Loucy (cell line): ENCODE data around the gene SNRNP48.

Experiments used
- H2AFZ ChIP-seq: fragments of 200-600 bp; sonication (generic); 2 replicates; pipeline ENCODE4 v1.6.0; 2016; ENCODE audit warnings: antibody characterized with exemption, mild to moderate bottlenecking, low read length, moderate library complexity
- H3F3A ChIP-seq: fragments of 200-600 bp; 2 replicates; pipeline ENCODE4 v1.6.0; 2016; ENCODE audit warnings: antibody characterized with exemption, low read depth, mild to moderate bottlenecking
- H3K27me3 ChIP-seq: fragments of 200-600 bp; sonication (generic); 2 replicates; pipeline ENCODE4 v1.6.1; 2014; ENCODE audit warnings: low read length, mild to moderate bottlenecking; ENCODE audit not compliant: insufficient read depth, poor library complexity, severe bottlenecking
- H3K36me3 ChIP-seq: fragments of 200-600 bp; sonication (generic); 2 replicates; pipeline ENCODE4 v1.6.1; 2016; ENCODE audit warnings: low read length; ENCODE audit not compliant: insufficient read depth
- H3K4me1 ChIP-seq: fragments of 200-600 bp; sonication (generic); 2 replicates; pipeline ENCODE4 v1.5.1; 2014; ENCODE audit warnings: low read length, mild to moderate bottlenecking; ENCODE audit not compliant: insufficient read depth, poor library complexity, severe bottlenecking
- H3K4me2 ChIP-seq: fragments of 200-600 bp; sonication (generic); 2 replicates; pipeline ENCODE4 v1.6.0; 2014; ENCODE audit warnings: antibody characterized with exemption, low read length, low read depth, mild to moderate bottlenecking; ENCODE audit not compliant: poor library complexity, severe bottlenecking
- H3K4me3 ChIP-seq: fragments of 200-600 bp; sonication (generic); 2 replicates; pipeline ENCODE4 v1.5.1; 2014; ENCODE audit warnings: low read length, mild to moderate bottlenecking, mixed read lengths; ENCODE audit not compliant: poor library complexity, severe bottlenecking
- H3K79me2 ChIP-seq: fragments of 200-600 bp; sonication (generic); 2 replicates; pipeline ENCODE4 v1.6.1; 2014; ENCODE audit warnings: low read length; ENCODE audit not compliant: insufficient read depth
- H3K9ac ChIP-seq: fragments of 200-600 bp; sonication (generic); 2 replicates; pipeline ENCODE4 v1.6.0; 2014; ENCODE audit warnings: mild to moderate bottlenecking, low read depth, low read length, moderate library complexity; ENCODE audit not compliant: poor library complexity, severe bottlenecking
- H3K9me2 ChIP-seq: fragments of 200-600 bp; sonication (generic); replicated peaks from 2 replicates; pipeline ENCODE4 v1.6.1; 2016; ENCODE audit warnings: low read depth, low read length, mixed read lengths
- H3K9me3 ChIP-seq: fragments of 200-600 bp; sonication (generic); 2 replicates; pipeline ENCODE4 v1.6.1; 2014; ENCODE audit warnings: mild to moderate bottlenecking, antibody characterized with exemption, low read length, low read depth; ENCODE audit not compliant: insufficient read depth
- H4K20me1 ChIP-seq: fragments of 200-600 bp; sonication (generic); 2 replicates; pipeline ENCODE4 v1.6.0; 2014; ENCODE audit warnings: antibody characterized with exemption, low read length, mild to moderate bottlenecking; ENCODE audit not compliant: insufficient read depth, poor library complexity, severe bottlenecking
- CTCF ChIP-seq: fragments of 200-600 bp; sonication (generic); conservative IDR thresholded peaks from 2 replicates; pipeline ENCODE4 v1.5.1; 2014; ENCODE audit warnings: mild to moderate bottlenecking, antibody characterized with exemption, low read length
- EZH2phosphoT487 ChIP-seq: fragments of 200-600 bp; IDR thresholded peaks from 2 replicates; pipeline ENCODE4 v1.6.1; 2018; ENCODE audit warnings: antibody characterized with exemption, mild to moderate bottlenecking, moderate library complexity, borderline replicate concordance

The SNRNP48 gene

GRCh38 chr6:7629321-7629720 is 39.3 kb downstream of the SNRNP48 start:
- Histone ChIP-seq H4K20me1 (no peaks in the 10 kb centered on the region), H3K79me2 (no peaks in the 10 kb centered on the region), H3F3A (no peaks in the 10 kb centered on the region), H3K9me3 (no peaks in the 10 kb centered on the region), H3K27me3 (no peaks in the 10 kb centered on the region), H3K4me3 (no peak overlapping the region), H3K9ac (no peak overlapping the region), H3K36me3 (no peaks in the 10 kb centered on the region), H3K9me2 (no peaks in the 10 kb centered on the region), H2AFZ (no peak overlapping the region), H3K4me2 (no peak overlapping the region), H3K4me1 (no peaks in the 10 kb centered on the region)
- no peak for TF ChIP-seq EZH2phosphoT487
- no peak for TF ChIP-seq CTCF

- Histone ChIP-seq H3K27me3 (no peaks in the 10 kb centered on the region), H3K9me2 (no peaks in the 10 kb centered on the region), H3K36me3 (no peaks in the 10 kb centered on the region), H3K4me1 (no peaks in the 10 kb centered on the region), H3K9ac (no peak overlapping the region), H3K4me2 (no peak overlapping the region), H3F3A (no peaks in the 10 kb centered on the region), H4K20me1 (no peaks in the 10 kb centered on the region), H3K79me2 (no peaks in the 10 kb centered on the region), H2AFZ (no peak overlapping the region), H3K4me3 (no peak overlapping the region), H3K9me3 (no peaks in the 10 kb centered on the region)
- no peak for TF ChIP-seq EZH2phosphoT487
- no peak for TF ChIP-seq CTCF
These were observed 40.8 kb downstream of the SNRNP48 start for GRCh38 chr6:7630792-7631191.

GRCh38 chr6:7631466-7631865 is 41.5 kb downstream of the SNRNP48 start:
- Histone ChIP-seq H3K4me1 (no peaks in the 10 kb centered on the region), H3K9me3 (no peaks in the 10 kb centered on the region), H2AFZ (no peak overlapping the region), H4K20me1 (no peaks in the 10 kb centered on the region), H3K36me3 (no peaks in the 10 kb centered on the region), H3K27me3 (no peaks in the 10 kb centered on the region), H3K9ac (no peak overlapping the region), H3F3A (no peaks in the 10 kb centered on the region), H3K79me2 (no peaks in the 10 kb centered on the region), H3K9me2 (no peaks in the 10 kb centered on the region; the same call in 1 of the 2 replicates), H3K4me2 (no peak overlapping the region), H3K4me3 (no peak overlapping the region)
- no peak for TF ChIP-seq EZH2phosphoT487
- TF ChIP-seq CTCF = no peak
